GM12878 (cell line): ENCODE data around the gene MEF2D.

ENCODE experiments used
- POLR2AphosphoS5 ChIP-seq: IDR thresholded peaks from 2 replicates; pipeline ENCODE4 v1.6.1; 2011; ENCODE audit warnings: mild to moderate bottlenecking, low read length, inconsistent platforms
- TAF1 ChIP-seq: IDR thresholded peaks from 2 replicates; pipeline ENCODE4 v1.6.1; 2011; ENCODE audit warnings: mild to moderate bottlenecking, low read depth, low read length, borderline replicate concordance
- ZZZ3 ChIP-seq: IDR thresholded peaks from 2 replicates; pipeline ENCODE4 v1.6.1; 2011; ENCODE audit warnings: low read depth; ENCODE audit not compliant: control insufficient read depth, insufficient read length

GRCh38 chr1:156475568-156476500 is 24.7 kb downstream of the MEF2D start:
- TF ChIP-seq ZZZ3 (no peak), TAF1 (no peak), POLR2AphosphoS5 (no peak; the same call in none of the 2 replicates)
